Small intestine (tissue), 7 donors: ENCODE measurements around the gene ZDHHC14. TPM values are rescaled to one million over a fixed set of nuclear protein-coding genes. Genes with fewer than 3 reads are reported as not detected.

Source experiments
- DNase-seq, 2 donors: peaks; one replicate each; pipeline versions ENCODE4 v3.0.0 to v3.0.0-alpha.2; 2013
- FAIRE-seq: peaks from 2 replicates; lab custom pipeline; 2012; peaks lifted over from hg19 to GRCh38; lab: Jason Lieb, UNC
- H3K27ac ChIP-seq, 3 donors: one replicate each; pipeline ENCODE4 v1.5.1; 2013; ENCODE audit warnings: low read length in 2 of 3, mild to moderate bottlenecking in 2 of 3, control low read depth in 1 of 3, inconsistent platforms in 1 of 3, low read depth in 1 of 3, moderate library complexity in 1 of 3
- H3K27me3 ChIP-seq, 3 donors: one replicate each; pipeline ENCODE4 v1.6.1; 2013; ENCODE audit warnings: low read length in 3 of 3, inconsistent platforms in 1 of 3; ENCODE audit not compliant: control insufficient read depth in 3 of 3, insufficient read depth in 3 of 3
- H3K36me3 ChIP-seq, 3 donors: one replicate each; pipeline ENCODE4 v1.6.1; 2013; ENCODE audit warnings: low read length in 3 of 3, inconsistent platforms in 1 of 3, low read depth in 1 of 3, mild to moderate bottlenecking in 1 of 3, moderate library complexity in 1 of 3; ENCODE audit not compliant: control insufficient read depth in 3 of 3, insufficient read depth in 2 of 3
- H3K4me1 ChIP-seq, 3 donors: one replicate each; pipeline ENCODE4 v1.6.1; 2013; ENCODE audit warnings: low read length in 2 of 3, inconsistent platforms in 1 of 3, low read depth in 1 of 3, mild to moderate bottlenecking in 1 of 3, moderate library complexity in 1 of 3; ENCODE audit not compliant: control insufficient read depth in 3 of 3, insufficient read depth in 2 of 3
- H3K4me3 ChIP-seq, 3 donors: one replicate each; pipeline ENCODE4 v1.5.1; 2013; ENCODE audit warnings: low read length in 3 of 3, control low read depth in 1 of 3, inconsistent platforms in 1 of 3, low read depth in 1 of 3, mild to moderate bottlenecking in 1 of 3, moderate library complexity in 1 of 3
- H3K9me3 ChIP-seq, 2 donors: one replicate each; pipeline ENCODE4 v1.6.1; 2013; ENCODE audit warnings: low read depth in 1 of 2, low read length in 1 of 2; ENCODE audit not compliant: control insufficient read depth in 2 of 2, insufficient read depth in 1 of 2
- WGBS, 3 donors: extraction: QIAGEN DNeasy Blood & Tissue Kit; methylation state at CpG; one replicate each; pipeline ENCODE4 v1.1.7; 2013; 5-methylcytosine and 5-hydroxymethylcytosine counted together
- polyA plus RNA-seq, 4 donors: library from polyadenylated mRNA; stranded (reverse) in 3 of 4; unstranded in 1 of 4; fragments of 200-250 nt in 3 of 4; fragments of 120-200 nt in 1 of 4; gene quantifications; one replicate each; pipeline versions ENCODE4 v1.2.1 to v1.2.3, GENCODE V29; 2013
- donor health status: healthy with polysubstance abuse.
- donor health status: control.
- donor health status: control.
- donor health status: Bipolar disorder and iron deficiency.
- donor health status: healthy.

ZDHHC14 gene
- polyA plus RNA-seq, 4 donors, result 3.4 to 27.7 (median 10.3) TPM

GRCh38 chr6:157372501-157373280 is 8.3 kb upstream of the ZDHHC14 start:
- WGBS, 3 donors, result 92 to 93% (median 93%) methylated on average over 10 of the region's 10 CpGs

GRCh38 chr6:157374889-157375443 is 6.0 kb upstream of the ZDHHC14 start:
- WGBS, 3 donors, result 51 to 65% (median 60%) methylated on average over 6 of the region's 6 CpGs
- no peaks in the 10 kb centered on the region for H3K36me3 ChIP-seq
- H3K27ac ChIP-seq, result no peak overlapping the region
- no peak overlapping the region for H3K4me3 ChIP-seq
- no peaks in the 10 kb centered on the region for H3K27me3 ChIP-seq
- H3K9me3 ChIP-seq, result no peaks in the 10 kb centered on the region
- DNase-seq (peak in 1 of 2 donors; percentile 25), FAIRE-seq (no peak)
- peaks cover 0 to 2% (median 0%) of the 10 kb centered on the region in 3 donors for H3K4me1 ChIP-seq

More at GRCh38 chr6:157372501-157373280, 8.3 kb upstream of the ZDHHC14 start:
- H3K4me3 ChIP-seq, result no peak overlapping the region
- H3K27me3 ChIP-seq, result no peaks in the 10 kb centered on the region
- FAIRE-seq (no peak), DNase-seq (no peak)
- H3K27ac ChIP-seq, result no peak overlapping the region
- no peaks in the 10 kb centered on the region for H3K9me3 ChIP-seq
- no peaks in the 10 kb centered on the region for H3K36me3 ChIP-seq
- H3K4me1 ChIP-seq, result no peaks in the 10 kb centered on the region

- Histone ChIP-seq H3K4me1 (peaks cover 0 to 2% (median 0%) of the 10 kb centered on the region in 3 donors), H3K4me3 (no peak overlapping the region), H3K27ac (no peak overlapping the region), H3K36me3 (no peaks in the 10 kb centered on the region), H3K9me3 (no peaks in the 10 kb centered on the region), H3K27me3 (no peaks in the 10 kb centered on the region)
- 90 to 97% (median 90%) methylated on average over 3 of the region's 3 CpGs for WGBS, 3 donors
- FAIRE-seq (no peak), DNase-seq (no peak)
Observed at GRCh38 chr6:157376241-157376640, 4.7 kb upstream of the ZDHHC14 start.

GRCh38 chr6:157376706-157377230 is 4.2 kb upstream of the ZDHHC14 start:
- no peak overlapping the region for H3K4me3 ChIP-seq
- DNase-seq (no peak), FAIRE-seq (no peak)
- H3K4me1 ChIP-seq, result peaks cover 0 to 2% (median 0%) of the 10 kb centered on the region in 3 donors
- no peaks in the 10 kb centered on the region for H3K36me3 ChIP-seq
- no peaks in the 10 kb centered on the region for H3K27me3 ChIP-seq
- WGBS, 3 donors, result 74 to 86% (median 80%) methylated on average over 9 of the region's 9 CpGs
- no peak overlapping the region for H3K27ac ChIP-seq
- no peaks in the 10 kb centered on the region for H3K9me3 ChIP-seq

- no peaks in the 10 kb centered on the region for H3K9me3 ChIP-seq
- H3K4me1 ChIP-seq, result peaks cover 5 to 15% (median 8%) of the 10 kb centered on the region in 3 donors
- DNase-seq (peak; percentile 92 to 93), FAIRE-seq (no peak)
- no peaks in the 10 kb centered on the region for H3K27me3 ChIP-seq
- 0 to 1% (median 0%) methylated on average over 37 to 45 of the region's 45 CpGs for WGBS, 3 donors
- H3K4me3 ChIP-seq, result peak overlapping the region; percentile 85 to 99 (median 99)
- peak overlapping the region; percentile 86 to 93 (median 86) for H3K27ac ChIP-seq
- peaks cover 0 to 2% (median 0%) of the 10 kb centered on the region in 3 donors for H3K36me3 ChIP-seq
Observed at GRCh38 chr6:157379656-157380457, 1.1 kb upstream of the ZDHHC14 start.

GRCh38 chr6:157380458-157380778 is 572 bp upstream of the ZDHHC14 start:
- DNase-seq (no peak), FAIRE-seq (no peak)
- WGBS, 3 donors, result 0 to 1% (median 0%) methylated on average over 13 to 28 of the region's 28 CpGs

GRCh38 chr6:157381631-157382621 is 936 bp downstream of the ZDHHC14 start:
- Histone ChIP-seq H3K36me3 (peaks cover 0 to 6% (median 0%) of the 10 kb centered on the region in 3 donors), H3K4me3 (peak overlapping the region; percentile 85 to 99 (median 99)), H3K4me1 (peaks cover 5 to 15% (median 8%) of the 10 kb centered on the region in 3 donors), H3K27me3 (no peaks in the 10 kb centered on the region), H3K9me3 (no peaks in the 10 kb centered on the region), H3K27ac (peak overlapping the region; percentile 86 to 93 (median 86))
- FAIRE-seq, result no peak
- 0 to 1% (median 1%) methylated on average over 46 to 96 of the region's 96 CpGs for WGBS, 3 donors
- DNase-seq, result peak; percentile 65 to 81

More at GRCh38 chr6:157380458-157380778, 572 bp upstream of the ZDHHC14 start:
- Histone ChIP-seq H3K4me1 (peaks cover 5 to 15% (median 8%) of the 10 kb centered on the region in 3 donors), H3K4me3 (peak overlapping the region; percentile 85 to 99 (median 99)), H3K27ac (peak overlapping the region; percentile 86 to 93 (median 86)), H3K27me3 (no peaks in the 10 kb centered on the region), H3K36me3 (peaks cover 0 to 6% (median 0%) of the 10 kb centered on the region in 3 donors), H3K9me3 (no peaks in the 10 kb centered on the region)
